ENCODE measurements around the gene FAM221A. TPM values are rescaled to one million over a fixed set of nuclear protein-coding genes. Genes with fewer than 3 reads are reported as not detected.

Gene FAM221A, protein sequence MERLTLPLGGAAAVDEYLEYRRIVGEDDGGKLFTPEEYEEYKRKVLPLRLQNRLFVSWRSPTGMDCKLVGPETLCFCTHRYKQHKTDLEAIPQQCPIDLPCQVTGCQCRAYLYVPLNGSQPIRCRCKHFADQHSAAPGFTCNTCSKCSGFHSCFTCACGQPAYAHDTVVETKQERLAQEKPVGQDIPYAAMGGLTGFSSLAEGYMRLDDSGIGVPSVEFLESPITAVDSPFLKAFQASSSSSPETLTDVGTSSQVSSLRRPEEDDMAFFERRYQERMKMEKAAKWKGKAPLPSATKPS
- polyA plus RNA-seq (2013, experiment 1 of 2), result 1.0 TPM
- 1.4 TPM for polyA plus RNA-seq (2013, experiment 2 of 2)

DNA sequence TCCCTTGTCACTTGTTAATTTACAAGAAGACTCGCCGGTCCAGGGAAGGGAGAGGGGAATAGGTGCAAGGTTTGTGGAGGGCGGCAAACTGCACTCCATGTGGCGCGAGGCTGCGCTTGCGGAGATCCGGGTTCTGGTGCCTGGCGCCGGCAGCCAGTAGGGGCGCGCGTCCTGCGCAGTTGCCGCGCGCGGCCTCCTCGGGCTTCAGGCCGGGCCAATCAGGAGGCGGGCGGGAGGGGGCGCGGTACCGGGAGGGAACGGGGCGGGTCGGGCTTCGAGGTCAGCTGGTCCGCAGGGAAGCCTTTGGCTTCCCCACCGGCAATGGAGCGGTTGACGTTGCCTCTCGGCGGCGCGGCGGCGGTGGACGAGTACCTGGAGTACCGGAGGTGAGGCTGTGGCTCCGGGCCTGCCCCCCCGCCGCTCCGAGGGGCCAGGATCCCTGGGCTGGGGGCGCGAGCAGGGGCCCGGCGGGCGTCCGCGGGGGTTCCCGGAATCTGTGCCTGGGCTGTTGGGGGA, at the start of gene FAM221A:
Gene FAM221A (plus strand): TSS at position 302 of the 516 bp plus-strand sequence. CDS start 20 bp downstream, at position 322.
- Histone ChIP-seq H3K14ac (ENCODE audit: low read length in 2 of 2) (no peak within 1 kb of the TSS), H3K4ac (ENCODE audit: low read depth in 1 of 2, low read length in 2 of 2) (peak within 1 kb of the TSS in 1 of 2 experiments; percentile 61), H2BK120ac (ENCODE audit: low read depth, low read length) (peak within 1 kb of the TSS; percentile 49), H2BK5ac (ENCODE audit: low read depth, low read length, poor library complexity, severe bottlenecking) (no peak within 1 kb of the TSS), H3K4me3 (ENCODE audit: insufficient read depth in 1 of 2, low read depth in 1 of 2, low read length in 2 of 2) (peak within 1 kb of the TSS; percentile 82 to 89), H3K27ac (ENCODE audit: low read length, poor library complexity, severe bottlenecking) (no peak within 1 kb of the TSS), H4K8ac (ENCODE audit: low read length) (peak within 1 kb of the TSS; percentile 80), H3K4me2 (ENCODE audit: low read length, poor library complexity, severe bottlenecking) (peak within 1 kb of the TSS; percentile 96), H2BK12ac (ENCODE audit: low read length in 2 of 2) (no peak within 1 kb of the TSS), H3K27me3 (ENCODE audit: control insufficient read depth in 1 of 2, insufficient read depth in 1 of 2, low read length in 2 of 2) (no peaks in the 10 kb centered on the region), H2AFZ (ENCODE audit: low read depth, low read length) (peak within 1 kb of the TSS; percentile 89), H3K36me3 (ENCODE audit: control insufficient read depth in 1 of 2, insufficient read depth in 2 of 2, low read depth in 1 of 2, low read length in 2 of 2) (no peaks in the 10 kb centered on the region), H3K9ac (ENCODE audit: low read length) (peak within 1 kb of the TSS; percentile 57), H3K79me1 (replicated peaks; ENCODE audit: low read length, poor library complexity, severe bottlenecking) (peaks cover 4% of the 10 kb centered on the region), H4K91ac (ENCODE audit: low read length) (no peak within 1 kb of the TSS), H3K23ac (ENCODE audit: low read length in 2 of 2) (no peak within 1 kb of the TSS), H2BK15ac (ENCODE audit: low read depth, poor library complexity, severe bottlenecking) (no peak within 1 kb of the TSS), H2AK5ac (ENCODE audit: low read length, severe bottlenecking) (no peak within 1 kb of the TSS), H3K4me1 (ENCODE audit: control insufficient read depth, insufficient read depth, low read depth, low read length) (peaks cover 11% of the 10 kb centered on the region), H3K9me3 (ENCODE audit: control insufficient read depth, low read length) (no peaks in the 10 kb centered on the region), H3K18ac (ENCODE audit: low read depth in 1 of 2, low read length in 2 of 2) (peak within 1 kb of the TSS; percentile 43 to 70)
- 2% methylated on average over 53 of the region's 53 CpGs for WGBS
- peak; percentile 79 for DNase-seq

DNA sequence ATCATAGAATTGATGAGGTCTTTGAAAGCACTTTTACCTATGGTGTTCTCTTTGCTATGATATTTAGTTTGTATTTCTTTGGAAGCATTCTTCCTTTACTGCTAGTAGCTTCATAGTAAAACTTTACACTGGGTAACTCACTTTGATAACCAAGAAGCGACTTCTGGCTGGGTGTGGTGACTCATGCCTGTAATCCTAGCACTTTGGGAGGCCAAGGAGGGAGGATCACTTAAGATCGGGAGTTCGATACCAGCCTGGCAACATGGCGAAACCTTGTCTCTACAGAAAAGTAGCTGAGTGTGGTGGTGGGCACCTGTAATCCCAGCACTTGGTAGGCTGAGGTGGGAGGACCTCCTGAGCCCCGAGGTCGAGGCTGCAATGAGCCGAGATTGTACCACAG, 46.6 kb upstream of the FAM221A start:
- DNase-seq, result no peak
- no peak overlapping the region for H2BK120ac ChIP-seq (ENCODE audit: low read depth, low read length)
- no peak overlapping the region for H3K9ac ChIP-seq (ENCODE audit: low read length)
- no peak overlapping the region for H3K4me3 ChIP-seq (ENCODE audit: insufficient read depth in 1 of 2, low read depth in 1 of 2, low read length in 2 of 2)
- H2BK12ac ChIP-seq (ENCODE audit: low read length in 2 of 2), result no peak overlapping the region
- H2AK5ac ChIP-seq (ENCODE audit: low read length, severe bottlenecking), result no peak overlapping the region
- no peaks in the 10 kb centered on the region for H3K27me3 ChIP-seq (ENCODE audit: control insufficient read depth in 1 of 2, insufficient read depth in 1 of 2, low read length in 2 of 2)
- no peak overlapping the region for H3K23ac ChIP-seq (ENCODE audit: low read length in 2 of 2)
- no peak overlapping the region for H2BK15ac ChIP-seq (ENCODE audit: low read depth, poor library complexity, severe bottlenecking)
- H4K8ac ChIP-seq (ENCODE audit: low read length), result no peak overlapping the region
- WGBS, result 98% methylated on average over 7 of the region's 7 CpGs
- H3K14ac ChIP-seq (ENCODE audit: low read length in 2 of 2), result no peak overlapping the region
- no peak overlapping the region for H2BK5ac ChIP-seq (ENCODE audit: low read depth, low read length, poor library complexity, severe bottlenecking)
- peaks cover 0 to 4% of the 10 kb centered on the region in 2 experiments for H3K36me3 ChIP-seq (ENCODE audit: control insufficient read depth in 1 of 2, insufficient read depth in 2 of 2, low read depth in 1 of 2, low read length in 2 of 2)
- H3K4ac ChIP-seq (ENCODE audit: low read depth in 1 of 2, low read length in 2 of 2), result no peak overlapping the region
- no peaks in the 10 kb centered on the region for H3K9me3 ChIP-seq (ENCODE audit: control insufficient read depth, low read length)
- H3K4me1 ChIP-seq (ENCODE audit: control insufficient read depth, insufficient read depth, low read depth, low read length), result no peaks in the 10 kb centered on the region
- H2AFZ ChIP-seq (ENCODE audit: low read depth, low read length), result no peak overlapping the region
- H4K91ac ChIP-seq (ENCODE audit: low read length), result no peak overlapping the region
- no peak overlapping the region for H3K27ac ChIP-seq (ENCODE audit: low read length, poor library complexity, severe bottlenecking)
- H3K4me2 ChIP-seq (ENCODE audit: low read length, poor library complexity, severe bottlenecking), result no peak overlapping the region
- peak overlapping the region in 1 of 2 experiments; percentile 40 for H3K18ac ChIP-seq (ENCODE audit: low read depth in 1 of 2, low read length in 2 of 2)
- peaks cover 7% of the 10 kb centered on the region for H3K79me1 ChIP-seq (replicated peaks; ENCODE audit: low read length, poor library complexity, severe bottlenecking)

DNA sequence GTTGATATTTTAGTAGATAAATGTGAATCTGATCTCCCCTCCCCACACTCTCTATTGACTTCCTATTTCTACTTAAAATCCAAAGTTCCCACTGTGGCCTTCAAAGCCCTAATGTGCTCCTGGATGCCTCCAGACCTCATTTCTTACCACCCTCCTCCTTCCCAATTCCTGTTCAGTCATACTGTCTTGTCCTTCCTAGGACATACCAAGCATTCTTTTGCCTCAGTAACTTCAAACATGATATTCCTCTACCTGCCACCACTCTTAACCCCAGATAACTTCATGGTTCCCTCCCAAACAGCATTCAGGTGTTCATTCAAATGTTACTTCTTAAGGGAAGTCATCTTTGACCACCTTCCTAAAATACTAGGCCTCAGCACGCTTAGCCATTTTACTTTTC, 34.2 kb upstream of the FAM221A start:
- Histone ChIP-seq H2BK12ac (ENCODE audit: low read length in 2 of 2) (no peak overlapping the region), H3K4ac (ENCODE audit: low read depth in 1 of 2, low read length in 2 of 2) (no peak overlapping the region)

GRCh38 chr7:23653942-23654341, 26.1 kb upstream of the FAM221A start:
- Histone ChIP-seq H3K23ac (ENCODE audit: low read length in 2 of 2) (no peak overlapping the region), H3K4ac (ENCODE audit: low read depth in 1 of 2, low read length in 2 of 2) (no peak overlapping the region), H3K79me1 (replicated peaks; ENCODE audit: low read length, poor library complexity, severe bottlenecking) (no peaks in the 10 kb centered on the region), H3K18ac (ENCODE audit: low read depth in 1 of 2, low read length in 2 of 2) (no peak overlapping the region), H3K9me3 (ENCODE audit: control insufficient read depth, low read length) (peaks cover 21% of the 10 kb centered on the region), H4K91ac (ENCODE audit: low read length) (no peak overlapping the region), H3K36me3 (ENCODE audit: control insufficient read depth in 1 of 2, insufficient read depth in 2 of 2, low read depth in 1 of 2, low read length in 2 of 2) (no peaks in the 10 kb centered on the region), H2BK120ac (ENCODE audit: low read depth, low read length) (no peak overlapping the region), H4K8ac (ENCODE audit: low read length) (no peak overlapping the region), H3K14ac (ENCODE audit: low read length in 2 of 2) (no peak overlapping the region), H3K9ac (ENCODE audit: low read length) (no peak overlapping the region), H3K4me1 (ENCODE audit: control insufficient read depth, insufficient read depth, low read depth, low read length) (no peaks in the 10 kb centered on the region), H3K27me3 (ENCODE audit: control insufficient read depth in 1 of 2, insufficient read depth in 1 of 2, low read length in 2 of 2) (no peaks in the 10 kb centered on the region), H2BK12ac (ENCODE audit: low read length in 2 of 2) (no peak overlapping the region), H3K4me3 (ENCODE audit: insufficient read depth in 1 of 2, low read depth in 1 of 2, low read length in 2 of 2) (no peak overlapping the region), H2AK5ac (ENCODE audit: low read length, severe bottlenecking) (no peak overlapping the region), H3K27ac (ENCODE audit: low read length, poor library complexity, severe bottlenecking) (no peak overlapping the region), H2AFZ (ENCODE audit: low read depth, low read length) (no peak overlapping the region), H2BK5ac (ENCODE audit: low read depth, low read length, poor library complexity, severe bottlenecking) (no peak overlapping the region), H2BK15ac (ENCODE audit: low read depth, poor library complexity, severe bottlenecking) (no peak overlapping the region), H3K4me2 (ENCODE audit: low read length, poor library complexity, severe bottlenecking) (no peak overlapping the region)
- peak; percentile 5 for DNase-seq
- 83% methylated on average over 5 of the region's 5 CpGs for WGBS

More for the DNA sequence above, 34.2 kb upstream of the FAM221A start:
- no peak overlapping the region for H3K9ac ChIP-seq (ENCODE audit: low read length)
- H2BK15ac ChIP-seq (ENCODE audit: low read depth, poor library complexity, severe bottlenecking), result no peak overlapping the region
- no peak overlapping the region for H4K91ac ChIP-seq (ENCODE audit: low read length)
- no peak overlapping the region for H3K27ac ChIP-seq (ENCODE audit: low read length, poor library complexity, severe bottlenecking)
- H3K14ac ChIP-seq (ENCODE audit: low read length in 2 of 2), result no peak overlapping the region
- H3K4me2 ChIP-seq (ENCODE audit: low read length, poor library complexity, severe bottlenecking), result no peak overlapping the region
- WGBS, result no CpG with 5 or more reads among the region's 1 CpG
- peaks cover 2% of the 10 kb centered on the region for H3K4me1 ChIP-seq (ENCODE audit: control insufficient read depth, insufficient read depth, low read depth, low read length)
- DNase-seq, result no peak
- no peak overlapping the region for H4K8ac ChIP-seq (ENCODE audit: low read length)
- H2BK5ac ChIP-seq (ENCODE audit: low read depth, low read length, poor library complexity, severe bottlenecking), result no peak overlapping the region
- H3K27me3 ChIP-seq (ENCODE audit: control insufficient read depth in 1 of 2, insufficient read depth in 1 of 2, low read length in 2 of 2), result no peaks in the 10 kb centered on the region
- no peak overlapping the region for H3K18ac ChIP-seq (ENCODE audit: low read depth in 1 of 2, low read length in 2 of 2)
- H2AFZ ChIP-seq (ENCODE audit: low read depth, low read length), result no peak overlapping the region
- H2AK5ac ChIP-seq (ENCODE audit: low read length, severe bottlenecking), result no peak overlapping the region
- H3K79me1 ChIP-seq (replicated peaks; ENCODE audit: low read length, poor library complexity, severe bottlenecking), result no peaks in the 10 kb centered on the region
- H3K23ac ChIP-seq (ENCODE audit: low read length in 2 of 2), result no peak overlapping the region
- no peak overlapping the region for H3K4me3 ChIP-seq (ENCODE audit: insufficient read depth in 1 of 2, low read depth in 1 of 2, low read length in 2 of 2)
- H2BK120ac ChIP-seq (ENCODE audit: low read depth, low read length), result no peak overlapping the region
- H3K36me3 ChIP-seq (ENCODE audit: control insufficient read depth in 1 of 2, insufficient read depth in 2 of 2, low read depth in 1 of 2, low read length in 2 of 2), result no peaks in the 10 kb centered on the region
- no peaks in the 10 kb centered on the region for H3K9me3 ChIP-seq (ENCODE audit: control insufficient read depth, low read length)
